Activated CD8-positive, alpha-beta memory T cell treated with anti-CD3 and anti-CD28 coated beads, Interleukin-2, amount 50 U/mL, for 1 hour (primary cell): ENCODE data around the gene CFAP43.
"Not testable (repeated sequence)": the region's sequence is repeated elsewhere in the genome, so short reads cannot be mapped to it uniquely, and the experiment has no call there.

ENCODE experiments used
- DNase-seq: peaks from one replicate; pipeline ENCODE4 v3.0.0-alpha.2; 2020; ENCODE audit errors: extremely low read depth

CFAP43 gene

GRCh38 chr10:104255311-104255981 lies 23.3 kb upstream of the CFAP43 start:
- no peak for DNase-seq

GRCh38 chr10:104254493-104255310 lies 22.5 kb upstream of the CFAP43 start, which contains the start of gene GSTO1:
Gene GSTO1 (plus strand): TSS chr10:104254892. CDS start chr10:104254929, 37 bp downstream.
- DNase-seq = no peak

- no peak for DNase-seq
Observed at GRCh38 chr10:104253606-104254410, 21.6 kb upstream of the CFAP43 start.

DNA sequence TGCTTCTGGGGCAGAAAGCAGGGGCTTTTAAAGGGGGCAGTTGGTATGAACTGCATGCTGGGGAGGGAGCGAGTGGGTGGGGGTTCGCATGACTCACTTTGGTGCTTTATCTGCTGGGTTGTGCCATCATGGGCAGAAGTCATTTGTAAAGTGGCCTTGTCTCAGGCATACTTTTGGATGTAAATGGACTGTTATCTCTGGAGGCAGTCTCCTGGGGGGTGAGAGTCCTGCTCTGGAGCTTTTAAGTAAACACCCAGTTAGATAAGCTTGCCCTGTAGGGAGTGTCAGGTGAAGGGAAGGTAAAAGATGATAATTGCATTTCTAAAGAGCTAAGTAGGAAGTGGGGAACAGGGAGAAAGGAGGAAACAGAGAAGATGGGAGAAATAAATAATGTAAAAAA lies 20.9 kb upstream of the CFAP43 start:
- no peak for DNase-seq

- DNase-seq = no peak
Observed at GRCh38 chr10:104252368-104252767, 20.2 kb upstream of the CFAP43 start.

DNA sequence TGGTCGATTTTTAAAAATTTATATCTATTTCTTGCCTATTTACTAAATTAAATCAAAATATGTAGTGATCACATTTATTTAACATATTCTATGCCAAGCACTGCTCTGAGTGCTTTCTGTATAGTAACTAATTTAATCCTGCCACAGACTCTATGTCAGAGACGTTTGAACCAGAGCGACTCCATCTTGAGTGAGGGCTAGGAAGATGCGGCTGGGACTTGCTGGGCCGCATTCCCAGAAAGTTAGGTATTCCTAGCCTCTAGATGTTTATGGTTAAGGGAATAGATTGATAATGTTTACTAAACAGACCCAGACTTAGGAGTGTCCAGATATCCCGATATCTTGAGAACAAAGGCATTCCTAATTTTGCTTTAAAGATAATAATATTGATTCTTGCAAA lies 19.3 kb upstream of the CFAP43 start:
- no peak for DNase-seq

- no peak for DNase-seq
Observed at GRCh38 chr10:104250371-104250770, 18.2 kb upstream of the CFAP43 start.

- not testable (repeated sequence) for DNase-seq
Observed at GRCh38 chr10:104248931-104249330, 16.8 kb upstream of the CFAP43 start.

- no peak for DNase-seq
Observed at GRCh38 chr10:104247513-104248146, 15.5 kb upstream of the CFAP43 start.

- DNase-seq = no peak
Observed at GRCh38 chr10:104246976-104247375, 14.8 kb upstream of the CFAP43 start.

- no peak for DNase-seq
Observed at GRCh38 chr10:104245066-104245632, 13.0 kb upstream of the CFAP43 start.

- no peak for DNase-seq
Observed at GRCh38 chr10:104243512-104243911, 11.3 kb upstream of the CFAP43 start.

DNA sequence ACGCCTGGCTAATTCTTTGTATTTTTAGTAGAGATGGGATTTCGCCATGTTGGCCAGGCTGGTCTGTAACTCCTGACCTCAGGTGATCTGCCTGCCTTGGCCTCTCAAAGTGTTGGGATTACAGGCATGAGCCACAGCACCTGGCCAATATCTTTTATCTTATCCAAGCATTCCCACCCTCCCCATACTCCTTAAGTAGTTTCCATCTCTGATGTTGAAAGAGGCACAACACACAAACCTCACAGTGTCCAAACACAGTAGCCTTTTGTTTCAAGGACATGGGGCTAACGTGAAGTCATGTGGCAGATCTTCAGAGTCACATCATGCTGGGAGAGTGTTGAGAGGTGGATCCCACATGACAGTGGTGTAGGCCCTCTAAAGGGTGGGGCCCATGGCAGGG lies 10.8 kb upstream of the CFAP43 start:
- not testable (repeated sequence) for DNase-seq

DNA sequence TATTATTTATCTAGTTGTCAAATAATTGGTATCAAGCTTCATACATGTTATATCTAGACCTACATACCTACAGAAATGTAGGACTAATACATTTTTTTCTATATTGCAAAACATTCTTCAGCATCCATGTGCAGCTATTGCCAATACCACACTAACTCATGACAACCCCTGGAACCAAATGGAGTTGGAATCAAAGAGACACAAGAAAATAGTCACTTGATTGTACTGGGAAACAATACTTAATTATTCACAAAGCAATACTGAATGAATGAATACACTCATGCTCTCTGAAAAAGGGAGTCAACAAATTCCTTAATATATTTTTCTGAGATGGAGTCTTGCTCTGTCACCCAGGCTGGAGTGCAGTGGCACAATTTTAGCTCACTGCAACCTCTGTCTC lies 10.4 kb upstream of the CFAP43 start:
- no peak for DNase-seq

- DNase-seq = no peak
Observed at GRCh38 chr10:104240078-104240477, 7.9 kb upstream of the CFAP43 start.

- DNase-seq = no peak
Observed at GRCh38 chr10:104235801-104236200, 3.6 kb upstream of the CFAP43 start.

GRCh38 chr10:104234934-104235333 lies 2.8 kb upstream of the CFAP43 start:
- no peak for DNase-seq

DNA sequence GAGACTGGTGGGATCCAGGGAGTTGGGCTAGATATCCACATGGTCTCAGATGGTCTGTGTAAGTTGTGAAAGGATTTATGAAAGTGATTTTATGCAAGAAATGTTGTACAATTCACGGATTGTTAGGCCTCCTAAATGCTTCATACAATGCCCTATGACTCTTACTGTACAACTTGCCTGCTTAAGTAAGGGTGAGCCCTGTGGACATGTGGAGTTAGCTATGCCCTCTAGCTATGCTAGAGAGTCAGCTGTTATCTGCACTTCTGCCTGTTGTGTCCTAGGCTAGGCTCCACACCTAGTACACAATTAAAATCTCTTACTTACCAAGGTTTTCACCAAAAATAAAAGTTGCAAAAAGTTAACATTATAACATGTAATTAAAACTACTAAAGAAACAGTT lies 1.7 kb upstream of the CFAP43 start:
- DNase-seq = no peak

- DNase-seq = no peak
Observed at GRCh38 chr10:104232613-104233102, 494 bp upstream of the CFAP43 start.

GRCh38 chr10:104230490-104230889 lies 1.7 kb downstream of the CFAP43 start:
- DNase-seq = no peak

DNA sequence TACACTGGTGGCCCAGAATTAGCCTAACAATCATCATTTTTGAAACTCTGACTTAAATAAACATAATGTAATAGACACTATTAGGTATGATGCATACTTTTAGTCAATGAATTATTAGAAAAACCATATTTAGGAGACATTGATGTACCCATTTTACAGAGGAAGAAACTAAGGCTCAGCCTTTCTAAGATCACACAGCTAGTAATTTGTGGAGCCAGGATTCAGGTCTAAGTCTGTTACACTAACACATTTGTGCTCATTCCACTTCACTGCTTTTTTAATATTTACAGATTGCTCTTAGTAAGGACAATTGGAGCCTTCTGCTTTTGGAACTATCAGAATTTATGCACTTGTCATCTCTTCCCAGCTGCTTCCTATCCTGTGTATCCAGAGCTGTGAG lies 8.9 kb downstream of the CFAP43 start:
- no peak for DNase-seq
